ENCODE data around the gene C14orf180.
A peak's percentile ranks its signal among the peaks of the same experiment; 100 is the strongest.

C14orf180 gene

GRCh38 chr14:104595116-104595675 is 15.6 kb downstream of the C14orf180 start:
- no peak overlapping the region for H3K9ac ChIP-seq (ENCODE audit: low read depth, low read length)
- no peaks in the 10 kb centered on the region for H3K36me3 ChIP-seq (ENCODE audit: insufficient read depth, low read length)
- H3K4me1 ChIP-seq (ENCODE audit: insufficient read depth, low read length) = no peaks in the 10 kb centered on the region
- H3K9me3 ChIP-seq (ENCODE audit: control insufficient read depth, insufficient read depth, low read length) = no peaks in the 10 kb centered on the region

GRCh38 chr14:104595911-104596450 is 16.4 kb downstream of the C14orf180 start:
- H3K9me3 ChIP-seq (ENCODE audit: control insufficient read depth, insufficient read depth, low read length) = no peaks in the 10 kb centered on the region
- H3K9ac ChIP-seq (ENCODE audit: low read depth, low read length) = no peak overlapping the region
- no peaks in the 10 kb centered on the region for H3K36me3 ChIP-seq (ENCODE audit: insufficient read depth, low read length)
- H3K4me1 ChIP-seq (ENCODE audit: insufficient read depth, low read length) = no peaks in the 10 kb centered on the region

GRCh38 chr14:104596451-104596918 is 16.9 kb downstream of the C14orf180 start:
- H3K36me3 ChIP-seq (ENCODE audit: insufficient read depth, low read length) = no peaks in the 10 kb centered on the region
- no peaks in the 10 kb centered on the region for H3K9me3 ChIP-seq (ENCODE audit: control insufficient read depth, insufficient read depth, low read length)
- no peaks in the 10 kb centered on the region for H3K4me1 ChIP-seq (ENCODE audit: insufficient read depth, low read length)
- no peak overlapping the region for H3K9ac ChIP-seq (ENCODE audit: low read depth, low read length)

GRCh38 chr14:104596927-104597351 is 17.4 kb downstream of the C14orf180 start:
- no peaks in the 10 kb centered on the region for H3K9me3 ChIP-seq (ENCODE audit: control insufficient read depth, insufficient read depth, low read length)
- no peaks in the 10 kb centered on the region for H3K4me1 ChIP-seq (ENCODE audit: insufficient read depth, low read length)
- H3K9ac ChIP-seq (ENCODE audit: low read depth, low read length) = no peak overlapping the region
- H3K36me3 ChIP-seq (ENCODE audit: insufficient read depth, low read length) = no peaks in the 10 kb centered on the region

GRCh38 chr14:104597576-104597975 is 18.0 kb downstream of the C14orf180 start:
- Histone ChIP-seq H3K36me3 (ENCODE audit: insufficient read depth, low read length) (no peaks in the 10 kb centered on the region), H3K9me3 (ENCODE audit: control insufficient read depth, insufficient read depth, low read length) (no peaks in the 10 kb centered on the region), H3K4me1 (ENCODE audit: insufficient read depth, low read length) (no peaks in the 10 kb centered on the region), H3K9ac (ENCODE audit: low read depth, low read length) (no peak overlapping the region)

- H3K9me3 ChIP-seq (ENCODE audit: control insufficient read depth, insufficient read depth, low read length) = no peaks in the 10 kb centered on the region
- H3K9ac ChIP-seq (ENCODE audit: low read depth, low read length) = no peak overlapping the region
- H3K4me1 ChIP-seq (ENCODE audit: insufficient read depth, low read length) = no peaks in the 10 kb centered on the region
- no peaks in the 10 kb centered on the region for H3K36me3 ChIP-seq (ENCODE audit: insufficient read depth, low read length)
Observed at GRCh38 chr14:104598039-104598909, 18.7 kb downstream of the C14orf180 start.

GRCh38 chr14:104598910-104599273 is 19.3 kb downstream of the C14orf180 start:
- H3K4me1 ChIP-seq (ENCODE audit: insufficient read depth, low read length) = no peaks in the 10 kb centered on the region; the same call in 1 of the 2 replicates
- no peaks in the 10 kb centered on the region for H3K36me3 ChIP-seq (ENCODE audit: insufficient read depth, low read length)
- H3K9ac ChIP-seq (ENCODE audit: low read depth, low read length) = no peak overlapping the region
- no peaks in the 10 kb centered on the region for H3K9me3 ChIP-seq (ENCODE audit: control insufficient read depth, insufficient read depth, low read length)

GRCh38 chr14:104599446-104599845 is 19.9 kb downstream of the C14orf180 start:
- Histone ChIP-seq H3K4me1 (ENCODE audit: insufficient read depth, low read length) (no peaks in the 10 kb centered on the region; the same call in 1 of the 2 replicates), H3K9ac (ENCODE audit: low read depth, low read length) (no peak overlapping the region), H3K36me3 (ENCODE audit: insufficient read depth, low read length) (no peaks in the 10 kb centered on the region)

GRCh38 chr14:104600141-104600643 is 20.6 kb downstream of the C14orf180 start:
- Histone ChIP-seq H3K4me1 (ENCODE audit: insufficient read depth, low read length) (no peaks in the 10 kb centered on the region; the same call in 1 of the 2 replicates), H3K9me3 (ENCODE audit: control insufficient read depth, insufficient read depth, low read length) (no peaks in the 10 kb centered on the region), H3K9ac (ENCODE audit: low read depth, low read length) (no peak overlapping the region), H3K36me3 (ENCODE audit: insufficient read depth, low read length) (no peaks in the 10 kb centered on the region)

More at GRCh38 chr14:104599446-104599845, 19.9 kb downstream of the C14orf180 start:
- no peaks in the 10 kb centered on the region for H3K9me3 ChIP-seq (ENCODE audit: control insufficient read depth, insufficient read depth, low read length)

- Histone ChIP-seq H3K9ac (ENCODE audit: low read depth, low read length) (no peak overlapping the region), H3K36me3 (ENCODE audit: insufficient read depth, low read length) (no peaks in the 10 kb centered on the region), H3K9me3 (ENCODE audit: control insufficient read depth, insufficient read depth, low read length) (no peaks in the 10 kb centered on the region), H3K4me1 (ENCODE audit: insufficient read depth, low read length) (no peaks in the 10 kb centered on the region; the same call in 1 of the 2 replicates)
Observed at GRCh38 chr14:104600805-104601204, 21.2 kb downstream of the C14orf180 start.

- Histone ChIP-seq H3K9me3 (ENCODE audit: control insufficient read depth, insufficient read depth, low read length) (no peaks in the 10 kb centered on the region), H3K9ac (ENCODE audit: low read depth, low read length) (no peak overlapping the region), H3K4me1 (ENCODE audit: insufficient read depth, low read length) (no peaks in the 10 kb centered on the region; the same call in 1 of the 2 replicates), H3K36me3 (ENCODE audit: insufficient read depth, low read length) (no peaks in the 10 kb centered on the region)
Observed at GRCh38 chr14:104601786-104602185, 22.2 kb downstream of the C14orf180 start.

GRCh38 chr14:104602315-104602932 is 22.9 kb downstream of the C14orf180 start:
- Histone ChIP-seq H3K9ac (ENCODE audit: low read depth, low read length) (no peak overlapping the region), H3K9me3 (ENCODE audit: control insufficient read depth, insufficient read depth, low read length) (no peaks in the 10 kb centered on the region), H3K36me3 (ENCODE audit: insufficient read depth, low read length) (no peaks in the 10 kb centered on the region), H3K4me1 (ENCODE audit: insufficient read depth, low read length) (no peaks in the 10 kb centered on the region; the same call in 1 of the 2 replicates)

GRCh38 chr14:104602933-104603325 is 23.4 kb downstream of the C14orf180 start:
- Histone ChIP-seq H3K36me3 (ENCODE audit: insufficient read depth, low read length) (no peaks in the 10 kb centered on the region), H3K9ac (ENCODE audit: low read depth, low read length) (no peak overlapping the region), H3K4me1 (ENCODE audit: insufficient read depth, low read length) (no peaks in the 10 kb centered on the region; the same call in 1 of the 2 replicates), H3K9me3 (ENCODE audit: control insufficient read depth, insufficient read depth, low read length) (no peaks in the 10 kb centered on the region)

- H3K36me3 ChIP-seq (ENCODE audit: insufficient read depth, low read length) = no peaks in the 10 kb centered on the region
- H3K4me1 ChIP-seq (ENCODE audit: insufficient read depth, low read length) = no peaks in the 10 kb centered on the region; the same call in 1 of the 2 replicates
- H3K9ac ChIP-seq (ENCODE audit: low read depth, low read length) = peak overlapping the region; percentile 56; the same call in 1 of the 2 replicates
- H3K9me3 ChIP-seq (ENCODE audit: control insufficient read depth, insufficient read depth, low read length) = no peaks in the 10 kb centered on the region
Observed at GRCh38 chr14:104603711-104604401, 24.3 kb downstream of the C14orf180 start.

All from ES-I3 (cell line).